GM21423 (cell line): ENCODE data around the gene FAM181A.

Source experiments
- ATAC-seq: cut with Tn5 transposase; IDR thresholded peaks from one replicate; pipeline ENCODE4 v1.9.1; 2021; ENCODE audit warnings: mild to moderate bottlenecking, moderate library complexity; ENCODE audit not compliant: unreplicated experiment

The FAM181A gene

DNA sequence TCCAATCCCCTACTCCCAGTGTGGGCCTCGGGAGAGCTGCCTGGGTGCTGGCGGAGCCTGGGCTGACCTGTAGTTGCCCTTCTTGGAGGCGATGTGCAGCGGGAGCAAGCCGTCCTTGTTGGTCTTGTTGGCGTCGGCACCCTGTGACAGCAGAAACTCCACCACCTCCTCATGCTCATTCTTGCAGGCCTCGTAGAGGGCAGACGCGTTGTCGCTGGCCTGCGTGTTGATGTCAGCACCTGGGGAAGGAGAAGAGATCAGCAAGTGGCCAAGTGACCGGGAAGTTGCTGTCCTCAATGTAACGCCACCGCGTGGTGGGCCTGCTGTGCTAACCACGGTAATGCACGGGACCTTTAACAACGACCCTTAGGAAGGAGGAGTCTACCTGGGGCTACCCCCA is 20.1 kb downstream of the FAM181A start:
- no peak for ATAC-seq

DNA sequence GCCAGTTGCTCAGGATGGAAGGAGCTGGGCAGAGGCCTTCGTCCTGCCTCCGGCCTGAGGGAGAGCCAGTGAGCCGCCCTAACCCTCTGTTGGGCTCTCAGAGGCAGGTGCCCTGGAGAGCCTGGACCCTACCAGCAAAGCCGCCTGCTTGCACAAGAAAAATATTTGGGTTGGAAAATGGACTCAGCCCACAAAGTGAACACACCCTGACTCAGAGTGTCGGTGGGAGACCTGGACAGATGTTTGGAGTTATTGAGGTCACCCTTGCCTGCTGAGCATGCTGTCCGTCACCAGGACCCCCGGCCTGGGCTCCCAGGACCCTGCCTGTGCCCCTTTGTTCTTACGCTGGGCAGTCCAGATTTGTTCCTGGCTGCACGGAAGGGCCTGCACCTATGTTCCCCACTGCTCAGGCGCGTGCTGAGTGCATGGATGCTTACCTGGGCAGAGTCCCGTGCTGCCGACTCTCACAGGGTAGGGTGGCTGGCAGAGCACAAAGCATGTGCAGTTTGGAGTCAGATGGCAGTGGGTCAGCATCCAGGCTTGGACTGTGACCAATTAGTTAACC is 22.4 kb downstream of the FAM181A start:
- ATAC-seq = no peak

DNA sequence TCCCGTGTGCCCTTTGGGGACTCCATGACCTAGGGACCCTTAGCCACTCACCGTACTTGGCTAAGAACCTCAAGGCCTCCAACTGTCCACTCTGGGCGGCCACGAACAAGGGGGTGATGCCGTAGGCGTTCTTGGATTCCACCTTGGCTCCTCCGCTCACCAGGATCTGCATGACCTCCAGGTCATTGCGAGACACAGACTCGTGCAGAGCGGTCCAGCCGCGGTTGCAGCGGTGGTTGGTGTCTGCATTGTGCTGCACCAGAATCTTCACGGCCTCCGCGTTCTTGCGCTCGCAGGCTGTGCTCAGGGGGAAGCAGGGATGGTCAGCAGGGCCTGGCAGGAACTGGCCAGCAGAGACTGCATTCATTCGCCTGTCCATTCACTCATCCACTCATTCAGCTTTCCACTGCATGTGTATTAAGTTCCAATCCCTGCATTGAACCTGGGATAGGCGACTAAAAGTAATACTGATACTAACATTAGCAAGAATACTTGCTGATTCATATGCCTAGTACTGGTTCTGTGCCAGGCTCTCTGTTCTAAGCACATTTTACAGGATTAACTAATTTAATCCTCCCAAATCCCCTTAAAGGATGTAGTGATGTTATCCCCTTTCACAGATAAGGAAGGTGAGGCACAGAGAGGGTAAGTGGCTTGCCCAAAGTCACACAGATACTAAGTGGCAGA is 23.9 kb downstream of the FAM181A start:
- no peak for ATAC-seq

DNA sequence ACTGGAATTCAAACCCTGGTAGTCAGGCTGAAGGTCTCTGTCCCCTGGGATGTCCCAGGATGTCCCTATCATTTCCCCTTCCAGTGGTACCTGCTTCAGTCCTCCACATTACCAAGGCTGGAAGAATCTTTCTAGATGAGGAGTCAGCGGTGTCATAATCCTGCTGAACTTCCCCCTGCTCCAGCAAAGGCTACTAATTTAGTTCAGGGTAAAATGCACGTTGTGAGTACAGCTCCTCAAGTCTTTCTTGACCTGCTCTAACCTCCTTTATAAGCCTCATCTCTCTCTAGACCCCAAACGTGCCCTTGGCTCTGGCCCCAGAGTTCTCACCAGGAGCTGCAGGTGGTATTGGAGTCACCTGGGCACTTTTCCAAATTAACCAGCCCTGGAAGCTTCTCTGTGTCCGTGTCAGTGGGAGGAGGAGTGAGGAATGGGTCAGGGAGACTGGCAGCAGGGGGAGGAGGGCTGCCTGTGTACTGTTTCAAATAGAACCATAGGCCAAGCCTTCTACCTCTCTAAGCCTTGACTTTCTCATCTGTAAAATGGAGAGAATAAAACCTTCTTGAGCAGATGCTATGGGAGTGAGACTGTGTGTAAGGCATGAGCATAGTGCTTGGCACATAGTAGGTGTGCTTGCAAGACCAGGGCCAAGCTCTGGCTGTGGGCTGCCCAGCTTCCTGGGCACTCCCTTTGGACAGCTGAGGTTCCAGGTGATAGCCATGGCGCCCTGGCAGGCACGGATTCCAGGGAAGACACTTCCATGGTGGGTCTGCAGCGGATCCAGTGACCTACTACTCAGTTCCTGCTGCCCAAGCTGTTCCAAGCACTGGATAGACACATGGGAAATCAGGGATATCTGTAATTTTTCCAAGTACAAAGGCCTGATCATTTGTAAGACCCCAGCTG is 24.7 kb downstream of the FAM181A start:
- ATAC-seq = no peak

DNA sequence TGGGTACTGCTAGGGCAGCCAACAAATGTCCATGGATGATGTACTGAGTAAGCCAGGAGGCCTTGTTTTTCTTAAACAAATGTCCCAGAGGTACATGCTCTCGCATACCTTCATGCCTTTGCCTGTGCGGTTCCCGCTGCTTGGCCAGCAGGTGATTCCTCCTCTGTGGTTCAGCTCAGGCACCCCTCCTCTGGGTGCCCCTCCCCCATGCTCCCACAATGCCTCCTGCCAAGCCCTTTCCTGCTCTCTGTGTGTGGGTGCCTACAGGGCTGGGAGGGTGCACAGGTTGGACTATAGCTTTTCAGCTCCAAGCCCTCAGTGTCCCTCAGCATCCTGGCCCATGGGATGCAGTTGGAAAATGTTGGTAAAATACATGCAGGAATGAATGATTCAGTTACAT is 25.7 kb downstream of the FAM181A start:
- no peak for ATAC-seq

DNA sequence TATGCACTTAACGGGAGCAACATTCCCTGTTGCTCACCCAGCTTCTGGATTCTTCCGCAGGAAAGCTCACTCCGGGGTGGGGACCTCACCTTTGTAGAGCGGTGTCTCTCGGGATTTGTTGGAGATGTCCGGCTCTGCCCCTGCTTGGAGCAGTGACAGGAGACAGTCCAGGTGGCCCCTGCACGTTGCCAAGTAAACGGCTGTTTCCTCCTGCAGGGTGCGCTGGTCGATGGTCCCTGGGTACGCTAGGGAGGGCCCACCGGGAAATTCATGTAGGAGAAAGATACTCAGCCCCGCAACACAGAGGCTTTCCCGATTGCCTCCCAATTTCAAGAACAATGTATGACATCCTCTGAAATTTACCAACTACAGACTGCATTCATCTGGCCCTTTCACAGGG is 26.1 kb downstream of the FAM181A start:
- ATAC-seq = no peak

DNA sequence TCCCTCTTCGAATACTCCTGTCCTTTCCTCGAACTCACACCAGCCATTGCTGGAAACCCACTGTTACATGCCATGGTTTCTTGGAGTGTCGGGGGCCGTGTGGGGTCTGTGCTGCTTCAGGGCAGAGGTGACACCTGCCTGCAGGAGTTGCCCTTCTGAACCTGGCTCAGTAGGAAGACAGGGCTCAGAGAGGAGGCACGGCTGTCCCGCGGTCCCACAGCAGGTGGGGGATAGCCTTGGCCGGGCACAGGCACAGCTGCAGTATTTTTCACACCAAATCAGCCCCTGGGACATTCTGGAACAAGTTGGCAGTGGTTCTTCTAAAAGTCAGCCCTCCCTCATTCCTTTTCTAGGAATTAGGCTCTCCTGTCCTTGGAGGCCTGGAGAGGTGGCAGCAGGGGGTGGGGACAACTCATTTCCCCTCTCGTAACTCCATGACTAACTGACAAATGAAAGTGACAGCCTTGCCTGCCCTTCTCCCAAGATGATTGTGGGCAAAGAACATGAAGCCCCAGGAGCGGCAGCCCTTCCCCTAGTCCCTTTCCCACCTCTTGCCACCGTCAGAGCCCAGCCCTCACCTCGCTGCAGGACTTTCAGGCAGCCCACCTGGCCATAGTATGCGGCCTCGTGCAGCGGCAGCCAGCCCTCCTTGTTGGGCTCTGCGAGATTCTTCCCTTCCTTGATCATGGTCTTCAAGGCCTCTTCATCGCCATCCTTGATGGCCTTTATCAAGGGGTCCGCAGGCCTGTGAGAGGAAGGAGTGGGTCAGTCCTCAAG is 26.8 kb downstream of the FAM181A start:
- ATAC-seq = no peak

DNA sequence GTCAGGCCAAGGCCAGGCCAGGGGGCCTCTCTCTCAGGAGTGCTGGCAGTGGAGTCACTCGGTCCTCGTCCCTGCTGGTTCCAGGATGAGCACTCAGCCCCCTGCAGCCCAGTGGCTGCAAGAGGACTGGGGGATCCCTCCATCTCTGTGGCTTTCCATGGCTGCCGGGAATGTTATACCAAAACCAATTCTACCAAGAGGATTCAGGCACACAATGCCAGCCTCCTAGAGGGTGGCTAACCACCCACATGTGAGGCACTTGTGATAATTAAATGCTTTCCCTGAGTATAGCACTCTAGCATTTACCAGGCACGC is 27.3 kb downstream of the FAM181A start:
- no peak for ATAC-seq

DNA sequence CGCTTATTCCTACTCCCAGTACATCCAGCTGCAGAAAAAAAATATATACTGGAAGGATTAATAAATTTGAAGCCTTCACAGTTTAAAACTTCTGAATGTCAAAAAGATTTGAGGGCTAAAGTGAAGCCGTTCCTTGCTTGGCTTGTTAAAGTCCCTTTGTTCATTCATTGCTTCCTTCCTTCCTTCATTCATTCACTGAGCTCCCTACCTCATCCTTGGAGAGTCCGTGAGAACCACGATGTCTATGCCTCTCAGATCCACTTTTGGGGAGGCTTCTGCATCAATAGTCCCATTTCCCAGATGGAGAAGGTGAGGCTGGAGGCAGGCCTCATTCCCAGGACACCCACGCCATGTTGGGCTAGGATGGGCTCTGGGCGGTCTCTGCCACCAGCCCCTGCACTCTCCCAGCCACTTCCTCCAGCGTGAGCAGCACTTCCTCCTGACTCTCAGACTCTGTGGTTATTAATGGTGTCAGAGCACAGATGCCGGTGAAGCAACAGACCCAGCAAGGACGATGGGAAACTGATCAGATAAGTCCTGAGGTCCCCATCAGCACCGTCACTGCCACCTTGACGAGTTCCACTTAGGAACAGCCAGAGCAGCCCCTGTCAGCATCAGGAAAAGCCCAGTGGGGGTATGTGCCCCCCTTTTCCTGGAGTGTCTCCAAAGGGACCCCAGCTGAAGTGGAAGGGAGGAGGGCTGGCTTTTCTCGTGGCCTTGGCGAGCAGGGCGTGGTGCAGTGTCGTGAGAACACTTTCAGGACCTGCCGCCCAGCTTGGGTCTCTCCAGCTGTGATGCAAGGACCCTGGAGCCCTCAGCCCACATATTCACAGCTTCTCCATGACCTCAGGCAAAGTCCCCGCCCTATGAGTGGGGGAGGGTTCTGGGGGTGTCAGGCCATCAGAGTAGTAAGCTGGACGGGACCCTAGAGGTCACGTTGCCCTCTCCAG is 28.0 kb downstream of the FAM181A start:
- ATAC-seq = peak; percentile 28

DNA sequence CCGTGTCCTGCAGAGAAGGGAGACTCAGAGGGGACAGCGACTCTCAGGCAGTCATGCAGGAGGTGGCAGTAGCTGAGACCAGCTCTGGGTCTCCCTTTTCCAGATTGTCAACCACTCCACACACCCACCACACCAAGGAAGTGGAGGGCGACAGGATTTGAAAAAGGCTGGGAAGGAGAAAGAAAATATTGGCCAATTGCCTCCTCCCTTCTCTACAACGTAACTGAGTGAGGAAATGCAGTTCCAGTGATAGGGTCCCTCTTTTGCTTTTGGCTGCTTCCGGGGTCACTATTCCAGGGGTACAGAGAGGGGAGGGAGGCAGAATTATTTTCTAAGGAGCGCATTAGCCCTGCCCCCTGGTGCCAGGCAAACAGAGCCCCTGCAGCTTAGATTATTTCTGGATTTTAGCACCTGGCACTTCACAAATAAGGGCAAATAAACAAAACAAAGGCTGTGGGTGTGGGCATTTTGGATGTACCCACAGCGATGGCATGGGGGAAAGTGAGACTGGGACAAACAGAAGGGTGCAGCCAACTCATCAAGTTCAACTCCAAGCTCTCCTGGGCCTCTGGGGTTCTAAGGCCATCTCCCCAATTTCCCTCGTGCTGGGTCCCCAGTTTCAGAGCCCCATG is 28.8 kb downstream of the FAM181A start:
- ATAC-seq = no peak

DNA sequence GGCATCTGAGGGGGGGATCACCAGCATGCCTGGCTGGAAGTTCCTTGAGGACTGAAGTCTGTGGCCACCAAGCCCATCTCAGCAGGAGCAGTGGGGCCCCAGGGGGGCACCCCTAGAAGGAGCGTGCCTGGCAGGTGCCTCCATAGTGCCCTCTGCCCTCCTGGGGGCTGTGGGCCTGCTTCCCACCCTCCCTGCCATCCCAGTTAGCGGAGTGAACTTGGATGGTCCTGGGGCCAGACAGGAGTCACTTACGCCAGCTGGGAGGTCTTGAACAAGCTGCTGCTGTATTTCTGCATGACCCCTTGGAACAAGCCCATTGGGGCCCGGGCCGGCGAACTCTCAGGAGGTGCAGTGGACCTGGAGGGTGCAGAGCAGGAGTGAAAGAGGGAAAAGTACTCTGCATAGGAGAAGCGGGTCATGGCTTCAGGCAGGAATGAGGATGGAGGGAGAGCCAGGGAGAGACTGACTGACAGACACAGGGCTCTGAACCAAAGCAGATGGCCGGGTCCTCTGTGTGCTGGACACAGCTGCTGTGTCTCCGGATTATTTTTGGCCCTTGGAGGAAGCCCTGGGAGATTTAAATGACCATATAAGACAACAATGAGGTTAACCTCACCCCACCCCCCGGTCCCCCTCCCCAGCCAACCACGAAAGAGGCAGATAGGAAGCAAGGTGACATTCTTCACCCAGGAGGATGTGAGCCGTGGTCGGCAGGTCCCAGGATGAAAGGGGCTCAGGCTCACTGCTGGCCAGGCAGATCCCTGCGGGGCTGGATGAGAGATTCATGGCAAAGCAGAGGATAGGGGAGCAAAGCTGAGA is 29.6 kb downstream of the FAM181A start:
- no peak for ATAC-seq

DNA sequence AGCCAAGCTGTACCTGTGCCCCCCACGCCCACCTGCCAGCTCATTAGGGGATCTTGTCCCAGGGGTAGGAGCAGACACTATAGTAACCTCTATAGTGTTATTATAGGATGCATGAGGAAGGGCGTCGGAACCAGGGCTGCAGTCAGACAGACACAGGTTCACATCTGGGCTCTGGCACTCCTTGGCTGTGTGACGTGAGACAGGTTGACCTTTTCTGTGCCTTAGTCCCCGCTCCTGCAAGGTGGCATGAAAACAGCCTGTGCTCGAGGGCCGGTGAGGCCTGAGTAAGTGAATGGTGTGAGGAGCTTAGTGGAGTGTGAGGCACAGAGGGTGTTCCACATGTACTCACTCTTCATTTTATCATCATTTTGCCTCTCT is 30.2 kb downstream of the FAM181A start:
- ATAC-seq = no peak

DNA sequence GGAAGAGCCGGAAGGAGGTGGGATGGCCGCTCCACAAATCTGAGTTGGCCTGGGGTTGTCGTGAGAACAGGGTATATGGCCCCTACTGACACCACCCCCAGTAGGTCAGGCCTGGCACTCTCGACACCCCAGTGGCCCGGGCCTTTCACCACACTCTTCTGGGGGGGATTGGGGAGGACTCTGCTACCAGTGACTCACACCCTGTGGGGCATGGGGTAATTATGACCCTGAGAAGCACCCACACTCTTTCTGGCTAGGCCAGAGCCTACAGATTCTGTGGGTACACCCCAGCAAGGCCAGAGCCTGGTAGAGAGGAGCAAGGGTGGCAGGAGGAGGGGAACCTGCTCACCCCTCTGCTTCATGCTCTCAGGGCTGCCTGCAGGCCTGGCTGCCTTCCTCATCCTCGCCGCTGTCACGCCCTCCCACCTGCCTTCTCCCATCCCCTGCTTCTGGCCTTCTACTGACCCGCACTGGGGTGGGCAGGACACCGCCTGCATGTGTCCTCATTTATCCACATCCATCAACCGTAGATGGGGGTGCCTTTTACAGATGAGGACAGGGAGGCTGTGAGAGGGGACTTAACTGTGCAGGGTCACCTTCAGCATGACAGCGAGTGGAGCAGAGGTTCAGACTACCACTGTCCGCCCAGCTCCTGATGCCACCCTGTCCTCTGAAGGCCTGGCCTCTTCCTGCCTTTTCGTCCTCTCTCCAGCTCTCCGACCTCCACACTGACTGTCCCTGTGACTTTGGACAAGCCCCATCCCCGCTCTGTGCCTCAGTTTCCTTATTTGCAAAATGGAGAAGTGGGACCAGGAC is 30.8 kb downstream of the FAM181A start:
- ATAC-seq = no peak

DNA sequence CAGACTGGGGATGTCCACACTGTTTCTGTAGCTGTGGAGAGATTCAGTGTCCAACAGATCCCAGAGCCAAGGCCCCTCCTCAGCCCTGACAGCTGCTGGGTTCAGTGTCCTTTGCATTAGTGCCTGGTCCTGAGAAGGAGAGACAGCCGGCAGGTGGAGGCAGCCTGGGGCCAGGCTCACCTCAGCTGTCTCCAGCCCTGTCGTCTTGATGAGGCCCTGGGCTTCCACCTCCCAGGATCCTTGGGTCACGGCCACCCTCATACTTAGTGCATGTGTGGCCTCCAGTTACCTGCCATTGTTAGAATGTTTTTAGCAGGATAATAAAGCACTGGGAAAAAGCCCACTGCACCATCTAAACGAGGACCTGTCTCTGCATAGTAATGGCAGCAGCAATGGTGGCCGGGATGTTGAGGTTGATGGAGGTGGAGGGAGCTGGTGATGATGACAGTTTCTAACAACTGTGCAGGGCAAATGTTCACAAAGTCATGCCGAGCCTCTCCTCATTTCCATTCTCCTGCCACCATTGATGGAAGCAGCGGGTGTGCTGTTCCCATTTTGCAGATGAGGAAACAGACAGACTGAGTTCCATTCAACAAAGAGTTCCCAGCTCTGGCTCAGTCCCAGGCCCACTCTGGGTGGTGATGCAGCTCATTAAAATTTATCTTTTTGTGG is 31.6 kb downstream of the FAM181A start:
- no peak for ATAC-seq

DNA sequence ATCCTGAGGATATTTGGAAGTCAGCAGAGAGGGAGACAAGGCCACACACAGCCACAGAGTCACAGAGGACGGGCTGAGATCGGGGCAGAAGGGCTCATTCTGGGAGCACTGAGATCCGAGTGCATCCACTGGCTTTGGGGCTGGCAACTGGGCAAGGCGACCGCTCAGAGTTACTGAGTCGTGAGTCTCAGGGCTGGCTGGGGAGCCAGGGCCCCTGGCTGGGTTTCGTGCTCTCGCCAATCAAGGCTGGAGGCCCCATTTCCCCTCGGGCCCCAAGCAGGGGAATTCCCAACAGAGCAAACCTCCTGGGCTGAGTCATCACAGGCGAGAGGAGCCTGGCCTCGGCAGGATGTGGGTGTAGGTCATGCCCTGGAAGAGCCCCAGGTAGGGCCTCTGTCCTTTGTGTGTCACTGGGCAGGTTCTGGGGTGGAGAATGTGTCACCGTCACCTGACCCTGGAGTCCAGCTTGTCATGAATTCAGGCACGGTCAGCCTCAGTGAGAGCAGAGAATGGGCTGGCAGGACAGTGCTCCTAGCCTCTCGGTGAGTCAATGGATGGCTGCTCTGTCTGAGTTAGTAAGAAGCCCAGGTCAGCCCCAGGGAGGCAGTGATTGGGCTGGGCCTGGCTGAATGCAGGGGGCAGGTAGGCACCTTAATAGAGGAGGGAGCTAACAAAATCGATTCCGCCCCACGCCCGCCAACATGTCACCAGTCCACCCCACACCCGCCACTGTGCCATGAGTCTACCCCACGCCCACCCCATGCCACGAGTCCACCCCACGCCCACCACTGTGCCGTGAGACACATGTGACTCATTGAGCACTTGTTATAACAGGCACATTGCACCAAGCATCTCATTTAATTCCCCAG is 32.3 kb downstream of the FAM181A start:
- ATAC-seq = peak; percentile 66

DNA sequence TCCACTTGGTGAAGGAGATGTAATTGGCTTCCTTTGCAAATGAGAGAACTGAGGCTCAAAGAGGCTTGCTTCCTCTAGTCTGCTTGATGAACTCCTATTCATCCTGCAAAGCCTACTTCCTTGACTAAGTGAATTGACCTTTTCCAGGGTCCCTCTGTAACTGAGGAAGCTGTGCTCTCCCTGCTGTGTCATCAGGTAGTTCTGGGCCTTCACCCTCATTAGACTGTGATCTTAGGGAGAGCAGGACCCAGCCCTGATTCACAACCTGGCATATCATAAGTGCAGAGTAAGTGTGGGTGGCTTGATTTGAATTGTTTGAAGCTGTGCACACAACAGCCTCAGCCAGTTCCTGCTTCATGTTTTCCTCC is 32.9 kb downstream of the FAM181A start:
- ATAC-seq = no peak
